GM21528 (cell line): ENCODE measurements around the gene ATXN10.

Experiments
- ATAC-seq: cut with Tn5 transposase; IDR thresholded peaks from one replicate; pipeline ENCODE4 v1.9.1; 2021; ENCODE audit warnings: mild to moderate bottlenecking, moderate library complexity; ENCODE audit not compliant: unreplicated experiment, low FRiP score

ATXN10 gene

DNA sequence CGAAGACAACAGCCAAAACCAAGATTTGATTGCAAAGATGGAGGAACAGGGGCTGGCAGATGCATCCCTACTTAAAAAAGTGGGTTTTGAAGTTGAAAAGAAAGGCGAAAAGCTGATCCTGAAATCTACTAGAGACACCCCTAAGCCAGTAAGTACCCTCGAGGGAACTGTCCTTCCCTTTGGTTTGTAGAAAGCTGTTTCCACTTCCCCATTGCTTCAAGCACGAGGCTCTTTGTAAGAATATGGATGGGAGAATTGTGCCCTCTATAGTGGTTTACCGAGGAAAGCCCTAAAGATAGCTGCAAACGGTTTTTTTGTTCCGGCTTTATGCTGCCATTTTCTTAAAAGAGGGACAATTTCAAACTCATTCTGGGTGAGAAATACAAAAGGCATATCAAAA lies 171.4 kb downstream of the ATXN10 start:
- ATAC-seq, result no peak

DNA sequence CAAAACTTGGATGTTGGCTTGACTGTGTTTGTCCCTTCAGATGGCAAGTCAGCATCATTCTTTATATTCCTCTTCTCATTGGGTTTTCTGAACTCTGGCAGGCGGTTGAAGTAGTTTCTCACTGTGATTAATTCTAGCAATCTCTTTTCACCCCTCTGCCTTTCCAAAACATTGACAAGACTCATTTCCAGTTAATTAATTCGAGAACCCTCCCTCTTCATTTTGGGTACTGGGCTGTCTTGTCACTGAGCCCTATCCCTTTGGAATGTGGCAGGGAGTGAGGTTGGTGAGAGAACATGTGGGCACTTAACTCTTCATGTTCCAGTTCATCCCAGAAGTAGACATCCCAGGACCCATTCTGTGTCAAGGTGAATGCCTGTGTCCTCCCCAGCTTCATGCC lies 172.4 kb downstream of the ATXN10 start:
- ATAC-seq, result no peak

DNA sequence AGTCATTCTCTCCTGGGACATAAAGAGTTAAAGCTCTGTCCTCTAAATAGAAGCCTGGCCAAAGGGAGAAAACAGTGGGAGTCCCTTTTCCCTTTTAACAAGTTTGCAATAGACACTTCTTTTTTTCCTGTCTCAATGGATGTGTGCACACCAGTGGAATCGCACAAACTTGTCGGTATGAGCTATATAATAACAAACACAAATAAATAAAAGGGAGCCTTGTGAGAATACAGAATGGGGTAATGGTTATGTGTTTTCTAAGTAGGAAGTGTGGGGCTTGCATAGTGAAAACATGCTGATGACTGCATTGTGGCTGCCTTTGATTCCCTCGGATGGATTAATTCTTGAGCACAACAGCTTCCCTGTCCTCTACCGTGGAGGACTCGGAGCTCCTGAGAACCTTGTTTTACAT lies 173.4 kb downstream of the ATXN10 start:
- no peak for ATAC-seq

DNA sequence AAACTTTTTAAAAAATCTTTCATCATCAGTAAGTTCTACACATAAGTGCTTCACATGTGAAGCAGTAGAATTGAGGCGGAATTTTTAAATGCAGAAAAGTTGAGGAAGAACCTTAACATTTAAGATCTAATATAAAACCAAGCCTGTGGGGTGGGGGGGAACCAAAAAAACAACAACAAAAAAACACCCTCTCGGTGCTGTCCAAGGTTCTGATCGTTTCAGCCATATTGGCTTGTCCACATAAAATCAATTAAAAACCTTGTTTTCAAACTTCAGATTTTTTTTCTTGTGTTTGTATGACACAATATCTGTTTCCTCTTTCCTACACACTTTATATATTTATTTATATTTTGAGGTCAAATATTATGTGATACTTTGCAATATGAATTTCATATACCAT lies 175.3 kb downstream of the ATXN10 start:
- ATAC-seq, result no peak

DNA sequence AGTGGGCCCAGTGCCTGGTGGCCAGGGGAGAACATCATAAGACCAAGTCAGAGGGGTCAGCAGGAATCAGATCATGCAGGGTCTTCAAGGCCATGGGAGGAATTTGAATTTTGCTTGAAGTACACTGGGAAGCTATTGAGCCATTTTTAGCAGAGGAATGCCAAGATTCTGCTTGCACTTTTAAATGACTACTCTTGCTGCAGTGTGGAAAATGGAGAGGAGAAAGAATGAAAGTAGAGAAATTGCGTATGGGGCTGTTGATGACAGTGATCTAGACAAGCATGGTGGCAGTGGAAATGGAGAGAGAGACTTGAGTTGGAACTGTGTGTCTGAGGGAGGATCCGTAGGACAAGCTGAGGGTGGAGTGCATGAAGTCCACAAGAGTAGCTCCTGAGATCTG lies 177.3 kb downstream of the ATXN10 start:
- no peak for ATAC-seq

DNA sequence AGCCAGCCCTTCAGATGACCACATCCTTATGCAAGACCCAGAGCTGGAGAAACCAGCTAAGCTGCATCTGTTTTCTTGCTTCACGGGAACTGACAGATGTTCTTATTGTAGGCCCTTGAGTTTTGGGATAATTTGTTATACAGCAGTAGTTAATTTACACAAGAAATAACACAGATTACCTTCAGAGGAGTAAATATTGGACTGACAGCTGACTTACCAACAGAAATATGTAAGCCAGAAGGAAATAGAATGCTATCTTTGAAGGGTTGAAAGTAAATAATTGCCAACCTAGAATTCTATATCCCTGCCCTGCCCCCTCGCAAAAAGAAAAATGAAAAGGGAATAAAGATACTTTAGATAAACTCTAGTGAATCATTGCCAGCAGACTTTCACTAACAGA lies 181.2 kb downstream of the ATXN10 start:
- ATAC-seq, result no peak

DNA sequence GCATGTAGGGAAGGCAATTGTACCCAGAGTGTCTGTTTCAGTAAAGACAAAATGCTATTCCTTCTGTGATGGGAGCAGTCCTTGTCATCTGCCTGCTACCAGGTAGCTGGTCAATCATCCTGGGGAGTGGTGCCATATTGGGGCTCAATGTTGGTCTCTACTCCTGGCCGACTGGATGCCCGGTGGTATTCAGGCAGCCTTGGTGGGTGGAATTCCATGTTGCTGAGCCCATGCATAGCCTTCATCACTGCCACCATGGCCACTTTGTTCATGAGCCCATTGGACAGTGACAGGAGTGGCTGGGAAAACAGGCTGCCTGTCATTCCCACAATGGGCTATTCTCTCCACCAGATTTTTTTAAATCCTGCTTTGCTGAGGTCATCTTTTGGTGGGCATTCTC lies 184.3 kb downstream of the ATXN10 start:
- no peak for ATAC-seq

DNA sequence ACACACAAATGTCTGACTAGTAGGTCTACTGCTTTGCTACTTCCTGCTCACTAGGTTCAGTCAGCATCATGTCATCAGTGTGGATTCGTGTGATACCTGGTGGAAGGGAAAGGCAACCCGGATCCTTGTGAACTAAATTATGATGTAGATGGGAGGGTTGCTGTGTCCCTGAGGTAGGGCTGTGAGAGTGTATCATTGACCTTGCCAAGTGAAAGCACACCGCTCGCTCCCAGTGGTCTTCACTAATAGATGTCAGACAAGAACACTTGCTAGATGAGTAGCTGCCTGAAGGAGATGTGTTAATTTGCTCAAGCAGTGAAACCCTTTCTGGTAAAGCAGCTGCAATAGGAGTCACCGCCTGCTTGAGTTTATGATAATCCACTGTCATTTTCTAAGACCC lies 185.9 kb downstream of the ATXN10 start:
- no peak for ATAC-seq

DNA sequence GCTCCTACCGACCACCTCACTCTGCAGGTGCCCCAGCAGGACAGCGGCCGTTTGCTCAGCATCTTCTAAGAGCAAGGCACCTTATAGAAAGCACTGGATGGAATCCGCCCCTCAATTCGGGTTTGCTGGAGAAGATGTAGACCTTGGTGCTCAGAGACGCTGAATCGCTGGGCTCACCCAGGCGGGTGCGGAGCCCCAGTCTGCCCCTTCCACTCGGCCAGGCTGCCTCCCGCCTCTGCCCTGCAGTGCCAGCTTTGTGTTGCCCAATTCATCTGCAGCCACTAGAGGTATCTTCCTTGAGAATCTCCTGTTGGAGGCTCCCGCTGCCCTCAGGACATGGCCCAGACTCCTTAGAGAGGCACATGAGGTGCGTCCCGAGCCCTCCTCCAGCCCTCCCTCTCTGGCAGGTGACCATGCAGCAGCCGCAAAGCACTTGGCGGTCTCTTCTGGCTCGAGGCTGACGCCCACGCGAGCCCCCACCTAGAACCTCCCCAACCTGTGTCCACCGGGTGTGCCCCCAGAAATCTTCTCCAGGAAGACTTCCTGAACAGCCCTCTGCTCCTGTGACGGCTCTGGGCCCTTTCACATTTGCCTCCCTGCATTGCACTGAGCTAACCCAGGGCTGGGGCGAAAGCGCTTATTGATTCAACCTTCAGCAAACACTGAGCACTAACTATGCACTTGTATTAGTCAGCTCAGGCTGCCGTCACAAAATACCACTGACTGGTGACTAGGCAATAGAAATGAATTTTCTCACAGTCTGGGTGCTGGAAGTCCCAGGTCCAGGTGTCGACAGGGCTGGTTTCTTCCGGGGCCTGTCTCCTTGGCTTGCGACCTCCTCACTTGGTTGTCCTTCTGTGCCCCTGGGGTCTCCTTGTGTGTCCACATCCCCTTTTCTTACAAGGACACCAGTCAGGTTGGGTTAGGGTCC lies 187.9 kb downstream of the ATXN10 start:
- no peak for ATAC-seq

DNA sequence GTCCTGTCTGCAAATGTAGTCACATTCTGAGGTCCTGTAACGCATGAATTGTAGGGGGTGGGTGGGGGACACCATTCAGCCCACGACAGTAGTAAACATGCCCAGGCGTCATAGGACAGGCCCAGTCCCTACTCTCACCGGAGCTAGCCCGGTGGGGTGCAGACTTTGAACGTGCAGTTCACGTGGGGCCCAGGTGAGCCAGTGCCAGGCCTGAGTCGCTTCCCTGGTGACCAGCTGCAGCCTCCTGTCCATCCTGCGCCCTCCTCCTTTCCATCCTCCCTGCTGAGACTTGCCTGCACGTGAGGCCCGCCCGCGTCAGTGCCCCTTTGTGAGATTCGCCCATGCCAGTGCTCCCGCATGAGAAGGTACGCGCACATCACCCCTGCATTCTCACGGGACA lies 188.6 kb downstream of the ATXN10 start:
- ATAC-seq, result no peak

DNA sequence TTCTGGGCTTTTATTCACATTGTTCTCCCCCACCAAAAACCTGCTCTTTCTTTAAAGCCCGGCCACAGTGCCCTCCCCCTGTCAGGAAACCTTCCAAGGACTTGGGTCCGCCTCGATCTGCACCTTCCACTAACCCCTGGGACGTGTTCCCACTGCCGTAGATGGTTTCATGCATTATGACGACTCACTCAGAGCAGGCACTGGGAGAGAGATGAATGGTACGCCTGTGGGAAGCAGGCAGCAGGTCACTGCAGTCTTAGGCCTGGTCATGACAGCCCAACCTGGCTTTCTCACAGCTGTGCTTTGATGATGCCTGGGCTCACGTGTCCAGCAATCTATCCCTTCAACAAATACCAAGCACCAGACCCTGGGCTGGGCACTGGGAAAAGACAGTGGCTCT lies 189.6 kb downstream of the ATXN10 start:
- ATAC-seq, result no peak

DNA sequence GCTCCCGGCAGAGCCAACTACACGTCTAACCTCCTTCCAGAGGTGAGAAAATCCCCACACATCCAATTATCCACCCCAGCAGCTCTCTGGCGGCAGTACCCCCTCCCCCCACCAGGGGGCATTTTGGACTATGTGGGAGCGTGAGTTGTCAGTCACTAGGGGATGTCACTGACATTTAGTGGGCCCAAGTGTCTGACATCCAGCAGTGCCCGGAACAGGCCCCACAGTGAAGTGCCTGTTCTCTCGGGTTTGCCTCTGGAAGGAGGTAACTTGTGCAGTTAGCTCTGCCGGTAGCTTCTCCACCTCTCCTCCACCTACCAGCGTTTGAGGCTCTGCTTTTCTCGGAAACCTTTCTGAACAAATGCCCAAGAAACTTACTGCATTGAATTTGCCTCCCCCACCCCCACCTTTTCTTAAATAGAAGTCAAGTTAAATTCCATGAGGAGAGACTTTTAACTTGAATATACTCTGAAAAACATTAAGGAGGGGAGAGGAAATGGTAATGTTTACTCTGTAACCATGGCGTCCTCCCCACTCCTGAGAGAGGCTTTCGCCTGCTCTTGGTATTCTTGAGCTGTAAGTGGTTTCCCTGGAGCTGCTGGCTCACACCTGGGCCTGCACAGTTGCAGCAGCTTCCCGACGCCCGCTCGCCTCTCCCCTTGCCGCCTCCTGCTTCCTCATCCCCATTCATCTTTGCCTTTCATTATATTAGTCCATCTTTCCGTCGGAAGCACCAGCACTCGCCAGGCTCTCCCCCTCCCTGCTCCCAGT lies 192.5 kb downstream of the ATXN10 start:
- no peak for ATAC-seq

DNA sequence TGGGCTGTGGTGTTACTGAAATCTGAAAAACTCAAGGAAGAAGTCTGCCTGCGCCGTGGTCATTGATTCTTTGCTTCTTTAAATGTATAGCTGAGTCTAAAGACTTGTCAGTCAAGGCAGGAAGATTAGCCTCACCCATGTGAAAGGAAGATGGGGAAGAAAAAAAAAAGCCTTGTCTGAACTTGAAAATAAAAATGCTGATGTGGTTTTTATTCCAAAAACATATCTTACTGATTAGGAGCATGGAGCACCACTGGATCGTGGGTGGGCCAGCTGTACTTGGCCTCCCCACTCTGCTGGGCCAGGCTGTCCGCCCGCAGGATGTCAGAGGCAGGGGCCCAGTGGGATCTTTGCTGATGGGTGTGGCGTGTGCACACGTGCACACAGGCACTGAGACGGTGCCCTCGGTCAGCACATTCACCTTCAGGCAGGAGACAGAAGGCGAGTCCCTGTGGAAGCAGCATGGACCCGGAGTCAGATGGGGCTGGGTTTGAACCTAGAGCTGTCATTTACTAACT lies 193.4 kb downstream of the ATXN10 start:
- ATAC-seq, result no peak

DNA sequence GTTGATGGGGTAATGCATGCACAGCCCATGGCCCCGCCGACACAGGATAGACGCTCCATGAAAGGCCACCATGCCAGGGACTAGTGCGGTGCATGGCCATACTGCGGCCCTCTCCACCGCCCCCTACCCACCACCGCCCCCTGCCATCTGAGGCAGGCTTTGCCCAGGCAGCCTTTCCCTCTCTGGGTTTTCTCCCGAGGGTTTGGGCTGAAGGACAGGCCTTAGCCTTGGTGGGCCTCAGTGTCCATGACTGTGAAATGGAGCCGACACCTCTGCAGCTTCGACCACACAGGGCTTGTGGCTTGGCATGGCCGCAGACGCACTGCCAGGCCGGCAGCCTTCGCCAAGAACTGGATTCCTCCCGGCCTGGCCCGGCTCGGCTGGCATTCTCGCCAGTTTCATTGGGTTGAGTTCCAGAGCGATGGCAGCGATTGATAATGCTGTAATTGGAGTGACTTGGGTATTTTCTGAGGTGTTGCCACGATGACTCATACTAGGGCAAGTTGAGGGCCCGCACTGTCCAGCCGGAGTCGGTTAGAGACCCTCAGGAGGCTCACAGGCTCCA lies 194.0 kb downstream of the ATXN10 start:
- no peak for ATAC-seq

DNA sequence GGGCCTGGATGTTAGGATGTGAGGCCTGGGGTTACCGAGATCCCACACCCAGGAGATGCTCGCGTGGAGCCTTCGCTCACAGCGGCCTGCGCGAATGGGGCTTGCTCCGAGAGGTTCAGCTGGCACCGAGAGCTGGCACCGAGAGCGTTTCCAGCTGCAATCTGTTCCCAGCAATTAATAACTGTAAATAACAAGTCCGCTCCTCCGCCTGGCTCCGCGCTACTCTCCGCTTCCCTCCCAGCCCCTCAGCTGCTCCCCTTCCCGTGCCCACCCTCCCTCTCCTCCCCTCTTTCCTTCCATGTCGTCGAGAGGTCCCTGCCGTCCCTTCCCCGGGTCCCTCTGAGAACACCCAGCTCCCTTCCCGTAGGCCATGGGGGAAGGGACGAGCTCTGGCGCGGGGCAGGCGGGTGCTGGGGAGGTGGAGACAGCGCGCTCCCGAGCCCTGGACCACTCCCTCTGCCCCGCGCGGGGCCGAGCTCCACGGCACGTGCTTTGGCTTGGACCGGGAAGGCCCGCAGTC lies 194.6 kb downstream of the ATXN10 start:
- no peak for ATAC-seq

DNA sequence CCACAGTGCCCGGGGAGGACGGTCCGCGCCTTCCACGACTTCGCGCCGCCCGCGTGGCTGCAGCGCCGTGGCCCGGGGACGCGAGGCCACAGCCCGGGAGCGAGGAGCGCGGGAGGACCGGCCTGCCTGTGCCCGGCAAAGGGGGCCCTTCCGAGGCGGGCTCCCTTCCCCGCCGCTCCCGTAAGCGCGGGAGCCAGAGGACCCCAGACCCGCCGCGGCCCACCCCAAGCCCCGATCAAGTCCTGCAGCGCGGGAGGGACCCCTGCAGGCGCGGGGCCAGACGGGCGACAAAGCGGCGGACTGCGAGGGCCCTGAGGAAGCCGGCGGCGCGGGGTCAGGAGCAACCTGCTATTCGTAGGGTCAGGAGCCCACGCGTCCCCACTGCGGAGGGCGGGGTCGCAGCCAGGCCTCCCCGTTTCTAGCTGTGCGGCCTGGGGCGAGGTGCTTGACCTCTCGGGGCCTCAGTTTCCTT lies 195.0 kb downstream of the ATXN10 start:
- ATAC-seq, result no peak

DNA sequence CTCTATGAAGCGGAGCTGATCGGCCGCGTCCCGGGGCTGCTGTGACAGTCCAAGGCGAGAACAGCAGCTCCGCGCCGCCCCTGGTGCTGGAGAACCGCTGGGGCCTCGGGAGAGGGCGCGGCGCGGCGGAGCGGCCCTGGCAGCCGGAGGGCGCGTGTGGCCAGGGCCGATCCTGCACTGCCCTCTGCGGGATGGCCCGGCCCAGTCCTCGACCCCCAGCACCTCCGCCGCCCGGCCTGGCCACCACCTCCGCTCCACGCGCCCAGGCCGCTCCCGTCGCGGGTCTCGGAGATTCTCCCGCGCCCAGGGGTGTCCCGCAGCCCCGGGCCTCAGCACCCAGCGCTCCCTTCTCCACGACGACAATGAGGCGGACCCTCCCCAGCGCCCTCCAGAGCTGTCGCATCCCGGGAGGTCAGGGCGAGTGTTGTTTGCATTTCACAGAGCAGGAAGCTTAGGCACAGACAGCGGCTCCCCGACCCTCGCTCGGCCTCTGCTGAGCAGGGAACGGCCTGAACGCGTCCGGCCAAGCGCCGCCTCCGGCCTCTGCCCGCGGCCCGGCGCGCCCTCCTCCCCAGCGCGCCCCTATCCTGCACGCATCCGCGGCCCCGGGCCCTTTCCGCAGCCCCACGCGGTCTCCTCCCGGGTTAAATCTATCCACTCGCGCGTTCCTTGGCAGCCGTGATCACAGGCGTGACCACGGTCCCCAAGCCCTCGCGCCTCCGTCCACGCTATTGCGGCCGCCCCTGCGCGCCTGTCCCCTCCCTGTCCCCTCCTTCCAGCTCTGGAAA lies 195.7 kb downstream of the ATXN10 start:
- no peak for ATAC-seq

DNA sequence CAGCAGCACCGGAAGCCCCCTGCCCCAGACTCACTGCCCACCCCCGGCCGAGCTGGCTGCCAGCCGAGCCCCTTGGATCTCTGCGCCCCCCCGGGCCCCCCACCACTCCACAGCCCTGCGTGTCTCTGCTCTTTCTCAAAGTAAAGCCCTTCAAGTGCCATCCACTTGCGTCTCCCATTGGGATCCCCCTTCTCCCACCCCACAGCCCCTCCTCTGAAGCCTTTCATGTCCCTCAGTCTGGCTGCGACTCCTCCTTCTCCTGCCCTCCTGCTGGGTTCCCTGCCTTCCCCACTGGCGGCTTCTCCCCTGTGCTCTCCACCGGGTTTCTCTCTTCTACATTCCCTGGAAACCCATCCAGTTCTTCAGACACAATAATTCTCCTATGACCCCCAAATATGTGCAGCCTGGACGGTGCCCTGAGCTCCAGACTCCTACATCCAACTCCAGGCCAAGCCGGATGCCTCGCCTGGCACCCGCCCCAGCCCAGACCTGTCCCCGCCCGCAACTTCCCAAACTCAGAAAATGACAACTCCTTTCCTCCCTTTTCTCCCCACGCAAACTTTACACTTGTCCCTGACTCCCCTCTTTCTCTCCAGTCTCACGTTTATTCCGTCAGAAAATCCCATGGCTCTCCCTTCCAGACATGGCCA lies 196.4 kb downstream of the ATXN10 start:
- no peak for ATAC-seq

DNA sequence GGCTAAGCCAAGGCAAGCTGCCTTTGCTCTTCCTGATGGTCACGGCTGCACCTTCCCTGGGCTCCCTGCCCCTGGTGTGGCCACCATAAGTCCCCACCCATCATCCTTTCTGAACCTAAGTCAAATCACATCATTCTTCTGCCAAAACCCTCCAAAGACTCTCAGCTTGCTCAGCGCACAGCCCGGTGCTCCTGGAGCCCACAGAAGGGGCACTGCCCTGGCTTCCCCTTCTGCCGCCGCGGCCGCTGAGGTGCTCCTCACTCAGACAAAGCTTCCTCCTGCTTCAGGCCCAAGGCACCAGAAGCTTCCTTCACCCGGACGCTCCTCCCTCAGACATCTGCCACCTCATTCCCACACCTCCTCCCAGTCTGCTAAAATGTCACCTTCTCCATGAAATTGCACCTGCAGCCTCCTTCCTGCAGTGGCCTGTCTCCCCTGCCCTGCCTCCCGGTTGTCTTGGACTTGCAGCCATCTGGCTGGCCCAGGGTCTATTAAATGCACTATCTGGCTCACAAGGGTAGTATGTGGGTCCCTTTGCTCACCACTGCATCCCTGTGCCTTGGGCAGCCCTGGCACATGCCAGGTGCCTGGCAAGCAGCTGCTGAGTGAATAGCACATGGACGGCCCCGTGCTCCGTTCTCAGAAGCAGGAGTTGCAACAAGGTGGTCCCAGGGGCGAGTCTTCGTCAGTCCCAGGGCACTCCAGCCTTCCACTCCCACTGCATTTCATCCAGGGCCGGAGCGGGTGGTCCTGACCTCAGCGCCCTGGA lies 197.1 kb downstream of the ATXN10 start:
- no peak for ATAC-seq
